GM12878 (cell line): Measurements from ENCODE around the gene ST6GALNAC3.

Source experiments
- BACH1 ChIP-seq: fragments of 450-650 bp; IDR thresholded peaks from 2 replicates; pipeline ENCODE4 v1.6.1; 2017; ENCODE audit warnings: mild to moderate bottlenecking, borderline replicate concordance
- BCL3 ChIP-seq: IDR thresholded peaks from 2 replicates; pipeline ENCODE4 v1.6.1; 2011; ENCODE audit warnings: borderline replicate concordance, low read depth, mild to moderate bottlenecking, moderate library complexity, low read length; ENCODE audit not compliant: insufficient read depth, poor library complexity, severe bottlenecking
- CBX3 ChIP-seq: fragments of 200-600 bp; sonication (generic); IDR thresholded peaks from 2 replicates; pipeline ENCODE4 v1.6.1; 2016; ENCODE audit warnings: low read depth, borderline replicate concordance
- E2F4 ChIP-seq: IDR thresholded peaks from 2 replicates; pipeline ENCODE4 v1.6.1; 2012; ENCODE audit warnings: low read depth, low read length, improper control_type of control experiment
- EP300 ChIP-seq, 2 experiments: fragments of 150-350 bp in 1 of 2; IDR thresholded peaks; 2 replicates each; pipeline ENCODE4 v1.6.1; 2011 to 2012; ENCODE audit warnings: low read depth in 2 of 2, low read length in 2 of 2, borderline replicate concordance in 1 of 2, improper control_type of control experiment in 1 of 2, inconsistent platforms in 1 of 2; ENCODE audit not compliant: control insufficient read depth in 1 of 2
- POLR2A ChIP-seq: IDR thresholded peaks from 2 replicates; pipeline ENCODE4 v1.6.1; 2011; ENCODE audit warnings: low read depth, mild to moderate bottlenecking, low read length
- RAD21 ChIP-seq: IDR thresholded peaks from 2 replicates; pipeline ENCODE4 v1.6.1; 2011; ENCODE audit warnings: mild to moderate bottlenecking, low read depth, low read length, moderate library complexity; ENCODE audit not compliant: insufficient read depth
- YY1 ChIP-seq: IDR thresholded peaks from 2 replicates; pipeline ENCODE4 v1.6.1; 2011; ENCODE audit warnings: low read depth, mild to moderate bottlenecking, low read length

- TF ChIP-seq CBX3, result no peak
- no peak for TF ChIP-seq YY1
- TF ChIP-seq EP300 (IDR thresholded peaks at IDR 0.05; ENCODE audit: borderline replicate concordance in 1 of 2, control insufficient read depth in 1 of 2, low read depth in 2 of 2, low read length in 2 of 2), result no peak
- no peak for TF ChIP-seq E2F4
- no peak for TF ChIP-seq BCL3
- no peak for TF ChIP-seq BACH1
- TF ChIP-seq POLR2A, result no peak
- TF ChIP-seq RAD21, result no peak
Observed at GRCh38 chr1:76511558-76512179, 437.1 kb downstream of the ST6GALNAC3 start.
